Endothelial cell of umbilical vein (primary cell): ENCODE measurements around the gene DHRS1. TPM values are rescaled to one million over a fixed set of nuclear protein-coding genes. Genes with fewer than 3 reads are reported as not detected.

Experiments
- BruUV-seq: library from RNA; stranded (reverse); fragments of 400-500 nt; replicated peaks from 2 replicates; lab custom pipeline; 2021; lab: Mats Ljungman, UMichigan
- CTCF ChIA-PET: fragments of 300-600, 350-600 bp; sonication (Branson Sonifier 250); formaldehyde crosslinking; loops from one replicate; lab custom pipeline; 2021; ENCODE audit warnings: antibody characterized with exemption, inconsistent platforms; lab: Charles Lee
- POLR2A ChIA-PET: fragments of 300-600, 350-600 bp; sonication (Branson Sonifier 250); formaldehyde crosslinking; loops from one replicate; lab custom pipeline; 2021; ENCODE audit warnings: antibody characterized with exemption, inconsistent platforms; lab: Charles Lee
- DNase-seq: peaks from one replicate; pipeline ENCODE4 v3.0.0-alpha.2; 2011; ENCODE audit warnings: low read depth, low spot score
- FAIRE-seq: peaks from 2 replicates; lab custom pipeline; 2011; peaks lifted over from hg19 to GRCh38; lab: Jason Lieb, UNC
- H2AFZ ChIP-seq: 2 replicates; pipeline ENCODE4 v1.6.0; 2012; ENCODE audit warnings: low read depth, low read length, control low read depth, inconsistent platforms
- H3K27ac ChIP-seq: 2 replicates; pipeline ENCODE4 v1.5.1; 2011; ENCODE audit warnings: low read depth, mild to moderate bottlenecking, control low read depth, low read length, moderate library complexity; ENCODE audit not compliant: insufficient read depth
- H3K27me3 ChIP-seq, 2 experiments: 2 replicates each; pipeline versions ENCODE4 v1.6.0 to v1.6.1; 2011; ENCODE audit warnings: low read length in 2 of 2, mixed read lengths in 1 of 2; ENCODE audit not compliant: control insufficient read depth in 2 of 2, insufficient read depth in 2 of 2
- H3K36me3 ChIP-seq, 2 experiments: 2 replicates in 1 of 2; 3 replicates in 1 of 2; pipeline ENCODE4 v1.5.1; 2011; ENCODE audit warnings: low read length in 2 of 2, mild to moderate bottlenecking in 1 of 2, moderate library complexity in 1 of 2; ENCODE audit not compliant: control insufficient read depth in 2 of 2, insufficient read depth in 2 of 2; ENCODE audit errors: extremely low read depth in 1 of 2
- H3K4me1 ChIP-seq: 3 replicates; pipeline ENCODE4 v1.5.1; 2011; ENCODE audit warnings: mild to moderate bottlenecking, low read length; ENCODE audit not compliant: control insufficient read depth, insufficient read depth; ENCODE audit errors: extremely low read depth
- H3K4me2 ChIP-seq: 2 replicates; pipeline ENCODE4 v1.6.1; 2011; ENCODE audit warnings: low read length, control low read depth, mixed read lengths; ENCODE audit not compliant: insufficient read depth
- H3K4me3 ChIP-seq, 3 experiments: fragments of 200-600 bp in 1 of 3; sonication (generic), shearing (Covaris generic) in 1 of 3; replicated peaks in 1 of 3; 2 replicates each; pipeline ENCODE4 v1.5.1; 2011 to 2016; ENCODE audit warnings: control low read depth in 3 of 3, low read length in 3 of 3, mild to moderate bottlenecking in 2 of 3, inconsistent platforms in 1 of 3, low read depth in 1 of 3, moderate library complexity in 1 of 3; ENCODE audit not compliant: insufficient read depth in 1 of 3
- H3K79me2 ChIP-seq: 2 replicates; pipeline ENCODE4 v1.6.0; 2012; ENCODE audit warnings: low read length, inconsistent platforms; ENCODE audit not compliant: control insufficient read depth, insufficient read depth
- H3K9ac ChIP-seq: replicated peaks from 2 replicates; pipeline ENCODE3; 2011; ENCODE audit warnings: low read length, control low read depth; ENCODE audit not compliant: insufficient read depth; ENCODE audit errors: extremely low read depth
- H3K9me1 ChIP-seq: replicated peaks from 3 replicates; pipeline ENCODE4 v1.6.0; 2011; ENCODE audit warnings: mild to moderate bottlenecking, low read length; ENCODE audit not compliant: control insufficient read depth, insufficient read depth; ENCODE audit errors: extremely low read depth
- H3K9me3 ChIP-seq: replicated peaks from 2 replicates; pipeline ENCODE4 v1.5.1; 2012; ENCODE audit warnings: low read length, inconsistent platforms; ENCODE audit not compliant: control insufficient read depth, insufficient read depth
- H4K20me1 ChIP-seq: replicated peaks from 2 replicates; pipeline ENCODE3; 2011; ENCODE audit warnings: mild to moderate bottlenecking, low read length; ENCODE audit not compliant: control insufficient read depth, insufficient read depth; ENCODE audit errors: extremely low read depth
- EZH2 ChIP-seq: IDR thresholded peaks from 2 replicates; pipeline ENCODE4 v1.6.1; 2012; ENCODE audit warnings: borderline replicate concordance, low read depth, mild to moderate bottlenecking, moderate library complexity, low read length, inconsistent platforms; ENCODE audit not compliant: severe bottlenecking
- FOS ChIP-seq: IDR thresholded peaks from 2 replicates; pipeline ENCODE4 v1.6.1; 2011; ENCODE audit warnings: mild to moderate bottlenecking, low read length, moderate library complexity, borderline replicate concordance; ENCODE audit not compliant: insufficient read depth
- GATA2 ChIP-seq: IDR thresholded peaks from 2 replicates; pipeline ENCODE4 v1.7.0; 2011; ENCODE audit warnings: low read depth, mild to moderate bottlenecking, moderate library complexity, mixed read lengths, low read length; ENCODE audit not compliant: insufficient read length, insufficient read depth
- JUN ChIP-seq: IDR thresholded peaks from 2 replicates; pipeline ENCODE4 v1.6.1; 2011; ENCODE audit warnings: borderline replicate concordance, low read depth; ENCODE audit not compliant: insufficient read length, insufficient read depth
- MYC ChIP-seq: IDR thresholded peaks from one replicate; pipeline ENCODE4 v1.6.1; 2011; ENCODE audit warnings: mild to moderate bottlenecking, low read depth, low read length
- POLR2A ChIP-seq: IDR thresholded peaks from 2 replicates; pipeline ENCODE4 v1.6.1; 2012; ENCODE audit warnings: low read depth, mild to moderate bottlenecking, control low read depth, low read length
- POLR2AphosphoS5 ChIP-seq: IDR thresholded peaks from 2 replicates; pipeline ENCODE4 v1.6.1; 2012; ENCODE audit warnings: low read depth, mild to moderate bottlenecking, control low read depth, low read length, moderate library complexity; ENCODE audit not compliant: insufficient read depth
- dilution Hi-C: fragments of 300-500 bp; cut with MboI; formaldehyde crosslinking; loops from one replicate; pipeline ENCODE4 v1.15.0; 2019; ENCODE audit warnings: low sequenced_read_pairs; ENCODE audit not compliant: extremely low pct_ligation_motif_present
- intact Hi-C: fragments of 100-400 bp; cut with micrococcal nuclease; formaldehyde crosslinking; loops from one replicate; pipeline ENCODE4 v1.10.0; 2022
- polyA plus RNA-seq, 4 experiments: library from polyadenylated mRNA; depleted of rRNA in 3 of 4; stranded (reverse) in 3 of 4; unstranded in 1 of 4; fragments of >200 nt; gene quantifications; 2 replicates each; pipeline versions ENCODE4 v1.2.1 to v1.2.3, GENCODE V29; 2011 to 2012; ENCODE audit warnings: missing spikeins in 1 of 4
- total RNA-seq: library from RNA; stranded (reverse); gene quantifications from 2 replicates; pipeline ENCODE4 v1.2.3, GENCODE V29; 2021
- TF ChIP-seq, protein P1 (sequence below), 2 donors: IDR thresholded peaks; 1 replicate in 1 of 2; 2 replicates in 1 of 2; pipeline ENCODE4 v1.5.1; 2011; ENCODE audit warnings: low read length in 2 of 2, mild to moderate bottlenecking in 2 of 2, moderate library complexity in 2 of 2, control low read depth in 1 of 2, inconsistent platforms in 1 of 2, low read depth in 1 of 2; ENCODE audit not compliant: insufficient read depth in 1 of 2; ENCODE audit errors: extremely low read depth in 1 of 2
- TF ChIP-seq, protein P2 (sequence below): IDR thresholded peaks from 2 replicates; pipeline ENCODE4 v1.6.1; 2011; ENCODE audit not compliant: insufficient read depth, insufficient read length

Gene DHRS1
- total and polyA plus RNA-seq, 2 donors (not counting 3 experiments of a cell fraction or from before 2014, with no cell fraction given): 18.0 to 69.5 TPM

DNA sequence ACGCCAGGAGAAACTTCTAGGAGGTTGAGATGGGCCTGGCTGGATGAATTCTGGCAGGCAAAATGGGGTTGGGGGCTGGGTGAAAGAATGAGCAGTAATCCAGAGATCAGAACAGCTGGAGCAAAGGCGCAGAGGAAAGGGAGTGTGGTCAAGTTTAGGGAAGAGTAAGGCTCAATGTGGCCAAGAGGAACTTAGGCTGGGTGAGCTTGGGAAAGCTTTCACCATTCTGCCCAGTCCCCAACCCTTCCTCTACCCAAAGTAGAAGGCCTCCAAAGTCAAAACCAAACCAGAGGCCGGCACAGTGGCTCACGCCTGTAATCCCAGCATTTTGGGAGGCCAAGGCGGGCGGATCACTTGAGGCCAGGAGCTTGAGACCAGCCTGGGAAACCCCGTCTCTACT, 17.9 kb downstream of the DHRS1 start:
- H3K27ac ChIP-seq: no peak overlapping the region
- H3K79me2 ChIP-seq: no peaks in the 10 kb centered on the region
- H3K4me2 ChIP-seq: no peak overlapping the region
- H3K9ac ChIP-seq: no peak overlapping the region
- no peaks in the 10 kb centered on the region for H3K9me3 ChIP-seq
- BruUV-seq: no TSS peak
- dilution Hi-C loops: no loop called here
- no peaks in the 10 kb centered on the region for H3K27me3 ChIP-seq
- no peaks in the 10 kb centered on the region for H3K9me1 ChIP-seq
- no peak overlapping the region for H3K4me3 ChIP-seq
- no peaks in the 10 kb centered on the region for H4K20me1 ChIP-seq
- POLR2A ChIA-PET: no interaction called here
- H3K36me3 ChIP-seq: no peaks in the 10 kb centered on the region
- H2AFZ ChIP-seq: no peak overlapping the region
- FAIRE-seq (no peak), DNase-seq (no peak)
- CTCF ChIA-PET: interaction anchor here (1.5 to 4.0 kb wide), 2 partner anchors 11 to 16 kb away, joined by 4 to 27 read pairs; no protein-coding TSS in a partner anchor
- intact Hi-C loops: no loop called here
- H3K4me1 ChIP-seq: no peaks in the 10 kb centered on the region
- TF ChIP-seq, protein P1, sequence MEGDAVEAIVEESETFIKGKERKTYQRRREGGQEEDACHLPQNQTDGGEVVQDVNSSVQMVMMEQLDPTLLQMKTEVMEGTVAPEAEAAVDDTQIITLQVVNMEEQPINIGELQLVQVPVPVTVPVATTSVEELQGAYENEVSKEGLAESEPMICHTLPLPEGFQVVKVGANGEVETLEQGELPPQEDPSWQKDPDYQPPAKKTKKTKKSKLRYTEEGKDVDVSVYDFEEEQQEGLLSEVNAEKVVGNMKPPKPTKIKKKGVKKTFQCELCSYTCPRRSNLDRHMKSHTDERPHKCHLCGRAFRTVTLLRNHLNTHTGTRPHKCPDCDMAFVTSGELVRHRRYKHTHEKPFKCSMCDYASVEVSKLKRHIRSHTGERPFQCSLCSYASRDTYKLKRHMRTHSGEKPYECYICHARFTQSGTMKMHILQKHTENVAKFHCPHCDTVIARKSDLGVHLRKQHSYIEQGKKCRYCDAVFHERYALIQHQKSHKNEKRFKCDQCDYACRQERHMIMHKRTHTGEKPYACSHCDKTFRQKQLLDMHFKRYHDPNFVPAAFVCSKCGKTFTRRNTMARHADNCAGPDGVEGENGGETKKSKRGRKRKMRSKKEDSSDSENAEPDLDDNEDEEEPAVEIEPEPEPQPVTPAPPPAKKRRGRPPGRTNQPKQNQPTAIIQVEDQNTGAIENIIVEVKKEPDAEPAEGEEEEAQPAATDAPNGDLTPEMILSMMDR (IDR thresholded peaks at IDR 0.05; ENCODE audit: extremely low read depth in 1 of 2, insufficient read depth in 1 of 2, low read depth in 1 of 2, low read length in 2 of 2): no peak
- TF ChIP-seq MYC: no peak
- no peak for TF ChIP-seq POLR2AphosphoS5
- no peak for TF ChIP-seq POLR2A
- no peak for TF ChIP-seq EZH2
- no peak for TF ChIP-seq FOS
- no peak for TF ChIP-seq JUN
- TF ChIP-seq, protein P2, sequence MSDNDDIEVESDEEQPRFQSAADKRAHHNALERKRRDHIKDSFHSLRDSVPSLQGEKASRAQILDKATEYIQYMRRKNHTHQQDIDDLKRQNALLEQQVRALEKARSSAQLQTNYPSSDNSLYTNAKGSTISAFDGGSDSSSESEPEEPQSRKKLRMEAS: no peak
- TF ChIP-seq GATA2: no peak
